NOMO-1 treated with dmso at 0.1 percent for 144 hours (cell line): ENCODE results near the gene COPS9.

Source experiments
- DNase-seq: peaks from one replicate; lab custom pipeline; 2025; ENCODE audit not compliant: unreplicated experiment; lab: John Stamatoyannopoulos, UW

COPS9 gene

GRCh38 chr2:240114233-240114632, 21.9 kb downstream of the COPS9 start:
- DNase-seq, result no peak

DNA sequence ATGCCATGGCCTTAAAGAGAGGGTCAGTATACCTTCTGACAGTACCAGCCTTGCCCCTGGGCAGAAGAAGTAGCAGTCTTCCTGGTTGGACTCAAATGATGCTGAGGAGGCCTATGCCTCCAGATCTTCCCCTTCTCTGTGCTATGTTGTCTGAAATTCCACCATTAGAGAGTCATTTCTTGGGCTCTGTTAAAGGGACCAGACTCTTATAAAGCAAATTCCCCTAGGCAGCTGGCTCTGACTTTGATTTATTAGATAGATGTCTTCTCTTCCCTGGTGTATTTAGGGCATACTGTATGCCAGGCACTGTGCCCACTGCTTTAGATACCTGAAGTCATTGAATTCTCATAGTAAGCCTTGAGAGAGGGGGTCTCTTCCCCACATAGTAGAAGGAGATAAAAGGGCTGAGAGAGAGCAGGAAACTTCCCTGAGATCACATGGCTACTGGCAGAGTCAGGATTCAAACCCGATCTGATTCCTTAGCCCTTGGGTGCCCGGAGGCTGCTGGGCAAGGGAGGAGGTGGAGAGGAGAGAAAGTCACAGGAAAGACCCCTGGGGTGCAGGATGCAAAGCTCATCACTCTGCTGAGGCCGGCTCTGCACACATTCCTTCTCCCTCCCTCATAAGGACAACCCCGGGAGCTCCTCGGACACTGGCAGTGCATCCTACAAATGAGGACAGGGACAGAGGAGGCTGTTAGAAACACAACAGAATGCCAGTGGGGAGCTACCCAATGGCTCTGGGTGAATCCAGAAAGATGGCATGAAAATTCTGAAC, 23.0 kb downstream of the COPS9 start:
- DNase-seq, result no peak

DNA sequence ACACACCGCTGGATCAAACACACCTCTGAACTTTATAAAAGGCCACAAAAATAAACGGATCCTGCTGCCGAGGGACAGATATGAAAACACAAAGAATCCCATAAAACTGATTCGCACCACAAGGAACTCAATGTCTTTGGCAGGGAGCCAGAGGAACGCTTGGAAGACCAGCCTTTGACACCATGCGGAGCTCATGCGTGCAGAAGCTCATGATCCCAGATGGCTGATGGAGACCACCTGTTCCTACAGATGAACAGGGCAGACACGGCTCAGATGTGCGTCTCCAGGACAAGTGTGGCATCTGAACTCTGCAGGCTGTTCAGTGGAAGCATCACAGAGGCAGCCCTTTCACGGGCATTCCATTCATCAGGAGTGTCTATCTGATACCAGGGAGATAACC, 24.9 kb downstream of the COPS9 start:
- no peak for DNase-seq

DNA sequence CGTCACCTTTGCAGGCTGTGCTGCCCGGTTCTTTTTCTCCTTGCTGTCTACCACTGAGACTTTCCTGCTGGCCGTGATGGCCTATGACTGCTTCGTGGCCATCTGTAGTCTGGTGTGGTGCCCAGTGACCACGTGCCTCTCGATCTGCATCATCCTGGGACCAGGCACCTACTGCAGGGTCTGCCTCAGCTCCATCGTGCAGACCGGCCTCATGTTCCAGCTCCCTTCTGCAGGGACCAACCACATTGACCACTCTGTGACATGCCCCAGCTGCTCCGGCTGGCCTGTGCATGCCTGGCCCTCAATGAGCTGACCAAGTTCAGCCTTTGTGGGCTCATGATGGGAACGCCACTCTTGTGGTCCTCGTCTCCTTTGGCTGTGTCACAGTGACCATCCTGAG, 26.7 kb downstream of the COPS9 start:
- no peak for DNase-seq

- no peak for DNase-seq
Measured at GRCh38 chr2:240107477-240107796, 28.7 kb downstream of the COPS9 start.

GRCh38 chr2:240106765-240107476, 29.2 kb downstream of the COPS9 start:
- DNase-seq, result no peak

DNA sequence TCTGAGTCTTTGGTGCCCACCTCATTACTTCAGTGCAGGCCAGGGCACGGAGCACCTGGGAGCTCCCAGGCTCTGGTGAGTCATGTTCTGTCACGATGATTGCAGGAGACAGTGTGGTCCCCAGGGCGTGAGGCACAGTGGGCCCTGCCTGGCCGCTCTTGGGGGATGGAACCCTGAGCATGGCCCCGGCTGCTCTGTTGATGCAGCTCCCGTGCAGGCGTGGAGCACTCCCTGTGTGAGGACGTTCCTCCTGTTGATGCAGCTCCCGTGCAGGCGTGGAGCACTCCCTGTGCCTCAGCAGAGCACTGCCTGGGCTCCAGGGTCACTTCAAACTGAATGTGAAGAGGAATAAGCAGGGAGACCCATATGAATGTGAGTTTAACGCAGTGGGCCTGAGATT, 30.1 kb downstream of the COPS9 start:
- DNase-seq, result no peak

DNA sequence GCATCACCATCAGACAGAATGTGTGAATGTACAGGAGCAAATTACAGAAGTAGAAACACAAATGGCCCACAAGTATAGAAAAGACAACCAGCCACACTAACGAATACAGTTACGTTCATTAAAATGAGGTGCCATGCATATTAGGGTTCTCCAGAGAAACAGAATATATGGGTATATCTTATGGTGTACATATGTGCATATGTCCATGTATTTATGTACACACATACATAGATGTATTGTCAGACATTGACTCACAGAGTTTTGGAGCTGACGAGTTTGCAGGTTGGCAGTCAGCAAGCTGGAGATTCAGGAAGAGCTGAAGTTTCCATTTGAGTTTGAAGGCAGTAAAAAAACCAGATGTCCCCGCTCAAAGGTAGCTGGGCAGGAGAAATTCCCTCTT, 33.0 kb downstream of the COPS9 start:
- DNase-seq, result no peak

GRCh38 chr2:240098349-240098748, 37.8 kb downstream of the COPS9 start:
- no peak for DNase-seq

DNA sequence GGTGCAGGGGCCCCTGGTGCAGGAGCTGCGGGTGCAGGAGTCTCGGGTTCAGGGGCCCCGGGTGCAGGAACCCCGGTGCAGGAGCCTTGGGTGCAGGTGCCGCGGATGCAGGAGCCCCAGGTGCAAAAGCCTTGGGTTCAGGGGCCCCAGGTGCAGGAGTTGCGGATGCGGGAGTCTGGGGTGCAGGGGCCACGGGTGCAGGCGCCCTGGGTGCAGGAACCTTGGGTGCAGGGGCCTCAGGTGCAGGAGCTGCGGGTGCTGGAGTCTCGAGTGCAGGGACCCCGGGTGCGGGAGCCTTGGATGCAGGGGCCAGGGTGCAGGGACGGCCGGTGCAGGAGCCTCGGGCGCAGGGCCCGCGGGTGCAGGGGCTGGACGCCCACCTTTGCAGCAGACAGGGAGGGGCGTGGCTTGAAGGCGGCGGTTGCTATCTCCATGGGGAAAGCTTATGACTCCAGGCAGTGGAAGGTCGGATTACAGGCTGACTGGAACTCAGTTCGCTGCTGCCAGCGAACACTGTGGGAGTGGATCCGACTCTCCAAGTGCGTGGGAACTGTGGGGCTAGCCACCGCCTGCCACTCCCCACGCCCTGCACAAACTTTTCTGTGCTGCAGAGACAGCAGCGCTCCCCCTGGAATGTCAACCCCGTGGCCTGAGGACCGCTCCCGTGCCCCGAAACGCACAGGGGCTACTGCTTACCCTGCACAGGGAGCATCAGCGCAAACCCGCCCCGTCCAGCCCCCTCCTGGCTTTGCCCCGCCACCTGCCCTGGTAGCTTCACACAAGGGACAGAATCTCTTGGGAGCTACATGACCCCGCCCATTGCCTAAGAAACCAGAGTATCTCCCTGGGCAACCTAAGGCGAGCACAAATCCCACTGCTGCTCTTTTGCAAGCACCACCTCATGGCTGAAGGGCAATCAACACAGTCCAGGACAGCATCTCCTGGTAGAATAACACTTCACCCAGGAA, 40.3 kb downstream of the COPS9 start:
- DNase-seq, result no peak

- no peak for DNase-seq
Measured at GRCh38 chr2:240089306-240089705, 46.8 kb downstream of the COPS9 start.

- no peak for DNase-seq
Measured at GRCh38 chr2:240086563-240086962, 49.5 kb downstream of the COPS9 start.
